Vagina (tissue), 2 donors: ENCODE measurements around the gene ROR2.

Experiments
- POLR2A ChIP-seq, 2 donors: fragments of 450-650 bp; IDR thresholded peaks; one replicate each; pipeline ENCODE4 v1.6.1; 2017; ENCODE audit warnings: antibody characterized with exemption in 2 of 2, mild to moderate bottlenecking in 2 of 2, moderate library complexity in 2 of 2
- TF ChIP-seq, protein P1 (sequence below), 3 experiments: fragments of 450-650 bp in 2 of 3; fragments of 200-600 bp in 1 of 3; sonication (generic) in 1 of 3; IDR thresholded peaks; one replicate each; pipeline ENCODE4 v1.5.1; 2017 to 2019; ENCODE audit warnings: antibody characterized with exemption in 3 of 3, mild to moderate bottlenecking in 2 of 3, moderate library complexity in 2 of 3

GRCh38 chr9:91899219-91899563 lies 50.8 kb downstream of the ROR2 start:
- TF ChIP-seq, protein P1, sequence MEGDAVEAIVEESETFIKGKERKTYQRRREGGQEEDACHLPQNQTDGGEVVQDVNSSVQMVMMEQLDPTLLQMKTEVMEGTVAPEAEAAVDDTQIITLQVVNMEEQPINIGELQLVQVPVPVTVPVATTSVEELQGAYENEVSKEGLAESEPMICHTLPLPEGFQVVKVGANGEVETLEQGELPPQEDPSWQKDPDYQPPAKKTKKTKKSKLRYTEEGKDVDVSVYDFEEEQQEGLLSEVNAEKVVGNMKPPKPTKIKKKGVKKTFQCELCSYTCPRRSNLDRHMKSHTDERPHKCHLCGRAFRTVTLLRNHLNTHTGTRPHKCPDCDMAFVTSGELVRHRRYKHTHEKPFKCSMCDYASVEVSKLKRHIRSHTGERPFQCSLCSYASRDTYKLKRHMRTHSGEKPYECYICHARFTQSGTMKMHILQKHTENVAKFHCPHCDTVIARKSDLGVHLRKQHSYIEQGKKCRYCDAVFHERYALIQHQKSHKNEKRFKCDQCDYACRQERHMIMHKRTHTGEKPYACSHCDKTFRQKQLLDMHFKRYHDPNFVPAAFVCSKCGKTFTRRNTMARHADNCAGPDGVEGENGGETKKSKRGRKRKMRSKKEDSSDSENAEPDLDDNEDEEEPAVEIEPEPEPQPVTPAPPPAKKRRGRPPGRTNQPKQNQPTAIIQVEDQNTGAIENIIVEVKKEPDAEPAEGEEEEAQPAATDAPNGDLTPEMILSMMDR (IDR thresholded peaks at IDR 0.05), result no peak
- no peak for TF ChIP-seq POLR2A (IDR thresholded peaks at IDR 0.05)
